K562 (cell line): ENCODE data around the gene FAM107B.

Experiments used
- ELF4 ChIP-seq: fragments of 450-650 bp; formaldehyde crosslinking; IDR thresholded peaks from 2 replicates; pipeline ENCODE4 v1.4.0; 2022; ENCODE audit warnings: missing genetic modification characterization
- FOXA3 ChIP-seq, 2 experiments: fragments of 450-650 bp in 1 of 2; sonication (generic) in 1 of 2; formaldehyde crosslinking; IDR thresholded peaks in 1 of 2; conservative IDR thresholded peaks in 1 of 2; 2 replicates each; pipeline versions ENCODE4 v1.4.0 to v1.8.0; 2020 to 2022; ENCODE audit warnings: mild to moderate bottlenecking in 2 of 2, missing genetic modification reagents in 1 of 2
- HDAC6 ChIP-seq: IDR thresholded peaks from 2 replicates; pipeline ENCODE4 v1.6.1; 2012; ENCODE audit warnings: low read depth, mild to moderate bottlenecking, control low read depth, inconsistent platforms, low read length, moderate library complexity
- MAZ ChIP-seq, 2 experiments: fragments of 450-650 bp in 1 of 2; sonication (generic) in 1 of 2; formaldehyde crosslinking; IDR thresholded peaks in 1 of 2; conservative IDR thresholded peaks in 1 of 2; 2 replicates each; pipeline versions ENCODE4 v1.4.0 to v1.5.0; 2020; ENCODE audit warnings: mild to moderate bottlenecking in 1 of 2, missing genetic modification reagents in 1 of 2
- POLR2A ChIP-seq: fragments of 450-650 bp; conservative IDR thresholded peaks from 2 replicates; pipeline ENCODE4 v1.6.1; 2016
- SMAD3 ChIP-seq: fragments of 450-650 bp; formaldehyde crosslinking; conservative IDR thresholded peaks from 2 replicates; pipeline ENCODE4 v1.4.0; 2020; ENCODE audit warnings: mild to moderate bottlenecking
- SMARCC2 ChIP-seq: fragments of 450-650 bp; IDR thresholded peaks from 2 replicates; pipeline ENCODE4 v1.6.1; 2017; ENCODE audit warnings: antibody characterized with exemption, moderate library complexity, mild to moderate bottlenecking, low read depth
- ZNF274 ChIP-seq: IDR thresholded peaks from 2 replicates; pipeline ENCODE4 v1.6.1; 2011; ENCODE audit warnings: low read depth, mild to moderate bottlenecking, low read length, moderate library complexity, borderline replicate concordance

DNA sequence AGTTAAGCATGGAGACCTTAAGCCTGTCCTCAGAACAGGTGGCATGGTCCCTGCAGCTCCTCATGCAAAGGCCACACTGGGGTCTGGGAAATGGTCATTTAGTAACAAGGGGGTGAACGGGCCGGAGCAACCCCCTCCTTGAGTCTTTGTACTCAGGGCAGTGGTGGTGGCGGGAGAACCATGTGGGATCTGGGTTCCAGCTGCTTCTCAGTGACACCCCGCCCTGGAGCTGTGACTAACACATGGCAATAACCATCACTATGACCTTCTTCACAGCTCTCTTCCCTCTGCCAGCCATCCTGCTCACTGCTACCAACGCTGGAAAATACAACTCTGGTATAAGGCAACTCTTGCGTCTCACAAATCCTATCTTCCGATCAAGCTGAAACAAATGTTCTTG lies 240.5 kb downstream of the FAM107B start:
- TF ChIP-seq HDAC6 (no peak), FOXA3 (CRISPR knock-in tag; conservative IDR thresholded peaks at IDR 0.05 in 1 of 2, IDR thresholded peaks at IDR 0.05 in 1 of 2) (no peak), SMAD3 (CRISPR knock-in tag) (no peak), ZNF274 (no peak), ELF4 (no peak), SMARCC2 (no peak), POLR2A (no peak), MAZ (CRISPR knock-in tag; conservative IDR thresholded peaks at IDR 0.05 in 1 of 2, IDR thresholded peaks at IDR 0.05 in 1 of 2) (no peak)
